ENCODE measurements around the gene CCDC40. TPM values are rescaled to one million over a fixed set of nuclear protein-coding genes. Genes with fewer than 3 reads are reported as not detected.

Gene CCDC40
- total RNA-seq, 2 experiments from 2014 or later, result not detected

GRCh38 chr17:80028030-80028429, 8.4 kb upstream of the CCDC40 start:
- DNase-seq (ENCODE audit: low spot score), result no peak
- H3K4me3 ChIP-seq (ENCODE audit: low read depth, low read length, poor library complexity, severe bottlenecking), result no peak overlapping the region
- H3K4me2 ChIP-seq (ENCODE audit: low read length), result no peak overlapping the region
- POLR2A ChIA-PET, result no interaction called here
- intact Hi-C loops (cut with micrococcal nuclease; ENCODE audit: unreplicated experiment), result no loop called here
- H3K36me3 ChIP-seq (ENCODE audit: insufficient read depth, low read length), result no peaks in the 10 kb centered on the region
- no peak overlapping the region for H3K27ac ChIP-seq (ENCODE audit: low read depth, low read length, poor library complexity, severe bottlenecking)
- BruUV-seq (replicated peaks), result no TSS peak
- H2AFZ ChIP-seq (ENCODE audit: low read length), result no peak overlapping the region
- H4K20me1 ChIP-seq (ENCODE audit: insufficient read depth, low read length), result no peaks in the 10 kb centered on the region
- H3K4me1 ChIP-seq (ENCODE audit: insufficient read depth, low read length, poor library complexity, severe bottlenecking), result no peaks in the 10 kb centered on the region
- H3K79me2 ChIP-seq (ENCODE audit: insufficient read depth, low read depth, low read length), result no peaks in the 10 kb centered on the region
- H3K9me2 ChIP-seq (ENCODE audit: insufficient read depth, low read length), result no peaks in the 10 kb centered on the region
- CTCF ChIA-PET (ENCODE audit: unreplicated experiment), result no interaction called here
- no peaks in the 10 kb centered on the region for H3K9me3 ChIP-seq (ENCODE audit: low read length)
- TF ChIP-seq CTCF (conservative IDR thresholded peaks at IDR 0.05; ENCODE audit: low read length) (no peak), EZH2phosphoT487 (IDR thresholded peaks at IDR 0.05; ENCODE audit: borderline replicate concordance, low read depth, low read length) (no peak)

- CTCF ChIA-PET (ENCODE audit: unreplicated experiment), result no interaction called here
- Histone ChIP-seq H3K4me2 (ENCODE audit: low read length) (no peak overlapping the region), H3K79me2 (ENCODE audit: insufficient read depth, low read depth, low read length) (no peaks in the 10 kb centered on the region)
These were observed 7.0 kb upstream of the CCDC40 start for GRCh38 chr17:80029258-80029974.

More at GRCh38 chr17:80029258-80029974, 7.0 kb upstream of the CCDC40 start:
- Histone ChIP-seq H3K4me3 (ENCODE audit: low read depth, low read length, poor library complexity, severe bottlenecking) (no peak overlapping the region), H3K4me1 (ENCODE audit: insufficient read depth, low read length, poor library complexity, severe bottlenecking) (no peaks in the 10 kb centered on the region), H3K36me3 (ENCODE audit: insufficient read depth, low read length) (no peaks in the 10 kb centered on the region), H3K27ac (ENCODE audit: low read depth, low read length, poor library complexity, severe bottlenecking) (no peak overlapping the region), H4K20me1 (ENCODE audit: insufficient read depth, low read length) (no peaks in the 10 kb centered on the region), H3K9me2 (ENCODE audit: insufficient read depth, low read length) (no peaks in the 10 kb centered on the region), H3K9me3 (ENCODE audit: low read length) (no peaks in the 10 kb centered on the region), H2AFZ (ENCODE audit: low read length) (no peak overlapping the region)
- intact Hi-C loops (cut with micrococcal nuclease; ENCODE audit: unreplicated experiment), result no loop called here
- TF ChIP-seq EZH2phosphoT487 (IDR thresholded peaks at IDR 0.05; ENCODE audit: borderline replicate concordance, low read depth, low read length) (no peak), CTCF (conservative IDR thresholded peaks at IDR 0.05; ENCODE audit: low read length) (no peak)
- POLR2A ChIA-PET, result no interaction called here
- BruUV-seq (replicated peaks), result no TSS peak
- DNase-seq (ENCODE audit: low spot score), result no peak
